ENCODE data around the gene KRT6A. TPM values are rescaled to one million over a fixed set of nuclear protein-coding genes. Genes with fewer than 3 reads are reported as not detected.
"Not testable (repeated sequence)": the region's sequence is repeated elsewhere in the genome, so short reads cannot be mapped to it uniquely, and the experiment has no call there.

Gene KRT6A
- polyA plus RNA-seq, 5 donors = 0.20 TPM; not detected in 4

DNA sequence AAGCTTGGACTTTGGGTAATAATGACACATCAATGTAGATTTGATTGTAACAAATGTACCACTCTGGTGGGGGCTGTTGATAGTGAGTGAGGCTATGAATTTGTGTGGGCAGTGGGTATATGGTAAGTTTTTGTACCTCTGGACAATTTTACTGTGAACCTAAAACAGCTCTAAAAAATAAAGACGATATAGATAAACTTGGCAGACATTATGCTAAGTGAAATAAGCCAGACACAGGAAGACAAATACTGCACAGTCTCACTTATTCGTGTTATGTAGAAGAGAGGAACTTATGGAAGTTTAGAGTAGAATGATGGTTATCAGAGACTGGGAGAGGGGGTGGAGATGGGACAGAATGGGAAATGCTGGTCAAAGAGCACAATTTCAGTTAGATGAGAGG is 28.2 kb downstream of the KRT6A start:
- no peak for DNase-seq

DNA sequence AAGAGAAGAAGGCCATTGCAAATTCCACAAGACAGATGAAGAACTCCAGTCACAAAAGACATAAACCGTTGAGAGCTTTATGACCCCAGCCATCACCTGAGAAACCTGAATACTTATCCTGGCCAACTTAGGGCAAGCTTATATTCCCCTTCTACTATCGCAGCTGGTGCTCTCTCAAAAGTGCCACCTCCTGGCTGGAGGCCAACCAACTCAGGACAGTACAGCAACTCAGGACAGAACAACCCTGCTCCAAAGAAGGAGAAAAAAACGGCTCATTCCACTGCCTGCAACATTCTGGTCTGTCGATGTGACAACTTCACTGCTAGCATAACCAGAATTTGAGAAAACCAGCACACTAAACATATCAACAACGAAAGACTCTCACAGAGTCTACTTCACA is 31.4 kb downstream of the KRT6A start:
- no peak for DNase-seq

DNA sequence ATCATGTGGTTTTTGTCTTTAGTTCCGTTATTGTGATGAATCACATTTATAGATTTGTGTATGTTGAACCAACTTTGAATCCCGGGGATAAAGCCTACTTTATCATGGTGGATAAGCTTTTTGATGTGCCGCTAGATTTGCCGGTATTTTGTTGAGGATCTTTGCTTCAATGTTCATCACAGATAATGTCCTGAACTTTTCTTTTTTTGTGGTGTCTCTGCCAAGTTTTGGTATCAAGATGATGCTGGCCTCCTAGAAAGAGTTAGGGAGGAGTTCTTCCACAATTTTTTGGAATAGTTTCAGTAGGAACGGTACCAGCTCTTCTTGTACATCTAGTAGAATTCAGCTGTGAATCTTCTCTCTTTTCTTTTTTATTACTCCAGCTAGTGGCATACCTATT is 34.2 kb downstream of the KRT6A start:
- DNase-seq = no peak

DNA sequence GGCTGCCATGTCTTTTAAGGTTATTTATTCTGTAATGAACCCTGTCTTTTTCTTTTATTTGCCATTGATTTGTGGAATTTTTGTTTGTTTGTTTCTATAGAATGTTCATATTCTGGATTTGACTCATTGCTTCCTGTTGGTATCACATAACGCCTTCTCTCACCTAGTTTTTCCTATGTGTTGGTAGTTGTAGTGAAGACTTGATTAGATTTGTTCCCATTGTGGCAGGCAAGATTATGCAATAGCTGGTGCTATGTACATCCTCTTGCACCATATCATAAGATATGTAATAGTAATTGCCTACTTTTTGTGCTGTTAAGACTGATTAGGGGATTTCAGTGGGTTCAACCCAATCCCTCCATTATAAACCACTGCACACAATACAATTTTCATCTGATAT is 37.2 kb downstream of the KRT6A start:
- no peak for DNase-seq

DNA sequence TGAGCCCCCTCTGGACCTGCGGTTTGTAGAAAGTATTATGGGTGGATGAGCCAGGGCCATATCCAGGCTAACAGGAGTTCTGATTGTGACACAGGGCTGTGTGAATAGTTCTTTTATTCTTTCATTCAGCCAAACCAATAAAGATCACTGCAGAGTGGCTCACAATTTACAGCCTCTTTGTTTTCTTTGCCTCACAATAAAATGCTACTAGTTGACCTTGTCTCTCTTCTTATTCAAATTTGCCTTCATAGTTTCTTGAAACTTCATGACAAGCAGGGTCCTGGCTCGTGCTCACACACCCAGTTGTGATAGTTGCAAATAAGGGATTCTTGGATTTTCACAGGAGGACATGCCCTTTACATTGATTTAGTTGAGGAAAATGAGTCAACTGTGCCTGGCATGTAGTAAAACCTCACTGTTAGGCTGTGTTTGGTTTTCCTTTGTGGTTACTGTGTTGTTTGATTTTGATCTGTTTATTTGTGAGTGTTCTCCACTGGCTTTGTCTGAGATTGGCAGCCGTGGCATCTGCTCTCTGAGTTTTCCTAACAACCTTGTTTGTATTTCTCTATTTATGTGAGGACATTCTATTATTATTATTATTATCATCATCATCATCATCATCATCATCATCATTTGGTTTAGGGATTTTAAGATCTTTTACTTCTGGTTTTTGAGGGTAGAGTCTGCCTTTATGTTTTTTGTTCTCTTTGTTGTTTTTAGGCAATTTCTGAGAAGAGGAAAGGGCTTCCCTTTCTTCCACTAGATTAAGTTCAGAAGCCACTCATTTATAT is 38.5 kb downstream of the KRT6A start:
- no peak for DNase-seq

DNA sequence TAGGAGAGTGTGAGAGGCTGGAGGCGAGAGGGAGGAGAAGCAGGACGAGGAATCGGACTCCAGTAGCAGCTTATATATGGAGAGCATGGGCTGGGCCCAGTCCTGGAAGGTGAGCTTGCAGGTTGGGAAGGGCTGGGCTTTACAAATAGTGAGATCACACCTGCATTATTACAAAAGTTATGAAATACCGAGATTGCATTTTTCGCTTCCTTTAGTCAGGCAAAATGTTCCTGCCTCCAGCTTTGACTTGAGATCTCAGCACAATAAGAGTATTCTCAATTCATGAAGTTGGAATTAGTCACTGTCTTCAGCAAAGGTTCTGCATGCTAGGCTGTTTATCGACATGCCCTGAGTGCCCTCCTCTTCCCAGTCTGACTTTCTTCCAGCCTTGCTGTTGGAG is 41.0 kb downstream of the KRT6A start, which contains the start of gene KRT6B:
Gene KRT6B, minus strand, starts transcription at position 46 of the 400 bp plus-strand sequence. CDS start 68 bp downstream, outside the sequence.
- DNase-seq = no peak

DNA sequence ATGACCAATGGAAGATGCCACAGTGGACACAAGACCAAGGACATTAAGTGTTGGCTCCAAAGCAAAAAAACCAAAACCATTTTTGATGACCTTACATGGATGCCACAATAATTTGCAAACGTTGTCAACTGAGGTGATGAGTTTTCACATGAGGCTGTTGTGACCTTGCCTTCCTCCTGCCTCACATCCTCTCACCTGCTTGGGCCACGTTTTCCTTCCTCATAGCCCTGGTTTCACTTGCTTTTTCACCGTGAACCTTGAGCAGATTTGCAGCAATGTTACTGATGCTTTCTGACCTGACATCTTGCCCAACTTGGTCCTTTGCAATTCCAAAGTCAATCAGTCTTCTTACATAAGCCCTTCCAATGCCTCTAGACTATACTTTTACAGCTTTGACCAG is 44.8 kb downstream of the KRT6A start:
- no peak for DNase-seq

DNA sequence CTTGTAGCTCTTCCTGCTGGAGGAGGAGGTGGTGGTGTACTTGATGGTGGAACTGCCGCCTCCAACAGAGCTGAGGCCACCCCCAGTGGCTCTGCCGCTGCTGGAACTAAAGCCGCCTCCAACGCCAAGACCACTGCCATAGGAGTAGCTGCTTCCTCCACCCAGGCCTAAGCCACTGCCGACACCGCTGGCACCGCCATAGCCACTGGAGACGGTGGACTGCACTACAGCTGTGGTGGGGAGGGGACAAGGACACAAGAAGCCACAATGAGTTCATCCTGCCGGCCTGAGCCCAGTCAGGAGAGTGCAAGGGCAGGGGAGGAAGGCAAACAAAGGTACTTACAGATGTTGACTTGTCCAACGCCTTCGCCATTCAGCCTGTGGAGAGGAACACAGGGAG is 45.9 kb downstream of the KRT6A start:
- DNase-seq = not testable (repeated sequence)

DNA sequence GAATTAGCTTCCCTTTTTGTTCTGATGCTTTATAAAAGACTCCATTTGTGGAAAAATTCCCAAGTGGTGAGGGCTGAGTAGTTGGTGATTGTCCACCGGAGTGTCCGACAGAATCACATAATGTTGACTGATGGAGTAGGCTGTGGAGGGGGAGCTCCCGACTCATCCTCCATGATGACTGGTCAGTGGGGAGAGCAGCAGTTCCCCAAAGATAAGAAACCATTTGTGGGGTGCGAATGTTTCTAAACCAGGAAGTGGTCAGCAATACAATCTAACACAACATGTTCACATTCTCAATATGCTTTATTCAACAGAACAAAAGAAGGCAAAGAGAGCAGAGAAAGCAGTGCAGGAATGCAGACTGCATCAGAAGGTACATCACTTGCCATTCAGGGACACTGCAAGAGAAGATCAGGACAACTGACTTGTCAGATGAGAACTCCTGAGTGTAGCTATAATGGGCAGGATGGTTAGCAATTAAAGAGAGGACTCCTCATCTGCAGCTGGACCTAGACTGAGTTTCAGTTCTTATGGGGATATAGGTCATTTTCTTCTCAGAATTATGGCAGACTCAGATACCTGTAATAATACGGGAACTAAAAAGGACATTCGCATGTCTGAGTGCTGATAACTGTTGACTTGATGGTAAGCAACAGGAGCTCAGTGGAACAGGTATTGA is 46.6 kb downstream of the KRT6A start:
- DNase-seq = no peak

DNA sequence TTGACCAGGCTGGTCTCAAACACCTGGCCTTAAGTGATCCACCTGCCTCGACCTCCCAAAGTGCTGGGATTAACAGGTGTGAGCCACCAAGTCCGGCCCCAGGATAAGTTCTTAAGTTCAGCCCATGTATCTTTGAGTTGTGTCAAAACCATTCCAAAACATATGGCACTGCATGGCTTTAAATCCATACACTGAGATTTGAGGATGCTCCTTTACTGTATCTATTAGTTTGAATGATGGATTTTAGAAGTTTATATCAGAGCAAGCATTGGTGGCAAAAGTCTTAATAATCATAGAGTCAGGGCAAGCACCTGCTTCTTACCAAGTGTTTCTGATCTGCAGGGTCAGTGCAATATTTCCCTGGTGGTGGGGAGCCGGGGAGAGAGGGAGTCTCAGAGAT is 47.2 kb downstream of the KRT6A start:
- no peak for DNase-seq

DNA sequence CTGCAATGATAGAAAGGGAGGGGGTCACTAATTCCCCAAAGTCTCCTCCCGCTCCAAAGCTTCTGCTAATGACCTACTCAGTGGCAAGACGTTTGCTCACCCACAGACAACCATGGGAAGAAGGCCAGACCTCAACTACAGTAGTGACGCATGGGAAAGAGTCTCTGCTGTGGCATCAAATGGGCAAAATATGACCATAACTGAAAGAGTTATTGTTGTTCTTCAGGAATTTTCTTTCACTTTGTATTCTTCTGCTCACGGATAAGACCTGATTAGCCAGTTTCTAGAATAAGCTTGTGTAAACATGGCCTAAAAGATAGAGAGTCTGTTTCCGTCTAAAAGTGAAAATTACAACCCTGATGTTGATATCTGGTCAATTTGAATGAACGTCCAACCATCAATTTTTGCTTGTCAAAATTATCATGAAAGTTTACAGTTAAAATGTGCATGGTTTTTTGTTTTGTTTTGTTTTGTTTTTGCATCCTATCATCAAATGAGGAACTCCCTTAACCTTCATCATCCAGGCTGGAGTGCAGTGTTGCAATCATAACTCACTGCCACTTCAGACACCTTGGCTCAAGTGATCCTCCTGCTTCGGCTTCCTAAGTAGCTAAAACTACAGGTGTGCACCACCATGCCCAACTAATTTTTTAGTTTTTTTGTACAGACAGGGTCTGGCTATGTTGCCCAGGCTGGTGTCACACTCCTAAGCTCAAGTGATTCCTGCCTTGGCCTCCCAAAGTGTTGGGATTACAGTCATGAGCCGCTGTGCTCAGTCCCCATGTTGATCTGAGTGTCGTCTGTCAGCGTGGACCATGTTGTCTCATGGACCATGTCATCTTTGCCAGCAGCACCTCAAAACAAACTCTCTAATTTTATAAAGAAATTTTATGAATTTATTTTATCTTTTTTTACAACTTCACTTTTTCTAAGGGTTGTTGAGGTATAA is 48.1 kb downstream of the KRT6A start:
- no peak for DNase-seq

DNA sequence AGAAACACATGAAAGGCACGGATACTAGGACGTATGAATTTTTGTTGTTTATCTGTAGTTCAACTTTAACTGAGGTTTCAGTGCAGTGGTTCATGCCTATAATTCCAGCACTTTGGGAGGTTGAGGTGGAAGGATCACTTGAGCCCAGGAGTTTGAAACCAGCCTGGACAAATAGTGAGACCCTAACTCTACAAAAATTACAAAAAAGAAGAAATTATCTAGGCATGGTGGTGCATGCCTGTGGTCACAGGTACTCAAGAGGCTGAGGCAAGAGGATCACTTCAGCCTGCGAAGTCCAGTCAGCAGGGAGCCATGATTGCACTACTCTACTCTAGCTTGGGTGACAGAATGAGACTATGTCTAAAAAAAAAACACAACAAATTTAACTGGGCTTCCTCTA is 49.1 kb downstream of the KRT6A start:
- no peak for DNase-seq

DNA sequence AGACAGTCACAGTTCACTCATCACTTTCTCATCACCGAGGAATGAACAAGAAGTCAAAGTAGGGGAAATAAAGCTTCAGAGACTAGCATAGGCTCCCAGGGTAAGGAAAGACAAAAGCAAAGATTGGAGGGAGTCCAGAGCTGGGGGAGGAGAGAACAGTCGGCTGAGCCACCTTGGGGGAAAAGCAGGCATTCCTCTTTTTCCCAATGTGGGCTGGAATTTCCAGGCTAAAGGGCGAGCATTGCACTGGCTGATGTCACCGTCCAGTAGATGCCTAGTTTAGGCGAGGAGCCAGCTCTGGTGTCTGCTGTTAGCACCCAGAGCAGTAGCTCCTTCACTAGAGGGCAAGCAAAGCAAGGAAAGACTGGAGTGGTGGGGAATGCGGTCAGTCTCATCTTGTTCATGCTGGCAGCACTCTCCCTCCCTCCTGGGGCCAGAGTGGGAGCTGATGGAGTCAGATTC is 50.4 kb downstream of the KRT6A start:
- DNase-seq = no peak

DNA sequence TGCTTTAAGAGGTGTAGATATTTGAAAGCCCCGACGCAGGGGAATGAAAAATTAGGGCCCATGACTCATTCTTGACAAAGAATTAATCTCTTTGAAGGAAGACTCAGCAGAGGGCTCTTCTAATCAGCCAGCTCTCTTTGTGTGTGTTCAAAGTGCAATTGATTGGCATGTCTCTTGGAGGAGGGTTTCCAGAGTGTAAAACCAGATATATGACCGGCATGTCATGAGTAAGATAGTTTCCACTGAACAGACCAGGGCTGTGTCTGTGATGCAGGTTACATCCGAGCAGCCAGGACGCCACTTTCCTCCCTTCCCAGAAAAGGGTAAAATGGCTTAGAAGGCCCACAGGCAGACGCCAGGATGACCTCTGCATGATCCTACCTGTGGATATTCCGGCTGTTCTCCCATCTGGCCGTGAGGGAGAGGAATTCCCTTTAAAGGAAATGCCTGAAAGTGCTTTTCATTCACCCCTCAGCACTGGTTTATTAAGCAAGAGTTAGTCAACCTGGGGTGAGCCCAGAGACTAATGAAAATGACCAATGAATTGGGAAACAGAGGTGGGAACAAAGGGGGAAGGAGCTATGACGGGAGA is 51.6 kb downstream of the KRT6A start:
- no peak for DNase-seq

DNA sequence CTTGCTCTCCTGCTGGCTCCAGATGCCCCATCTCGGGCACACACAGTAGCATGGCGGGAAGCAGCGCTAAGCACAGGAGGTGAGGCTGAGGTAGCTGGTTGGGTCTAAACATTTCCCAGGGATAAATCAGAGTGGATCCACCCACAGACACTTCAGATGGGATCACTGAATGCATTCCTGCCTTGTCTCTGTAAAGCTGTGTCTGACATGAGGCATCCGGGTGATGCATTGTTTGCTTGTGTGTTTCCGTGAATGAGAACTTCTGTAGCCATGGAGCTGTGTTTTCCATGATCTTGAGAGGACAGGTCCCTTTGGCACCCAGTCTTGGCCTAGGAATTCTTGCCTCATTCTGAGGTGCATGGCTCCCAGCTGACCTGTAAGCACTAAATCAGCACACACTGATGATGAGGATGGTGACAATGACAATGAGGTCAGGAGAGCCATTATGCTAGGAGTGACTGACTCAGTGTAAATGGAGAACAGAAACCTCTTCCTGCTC is 52.2 kb downstream of the KRT6A start:
- no peak for DNase-seq

DNA sequence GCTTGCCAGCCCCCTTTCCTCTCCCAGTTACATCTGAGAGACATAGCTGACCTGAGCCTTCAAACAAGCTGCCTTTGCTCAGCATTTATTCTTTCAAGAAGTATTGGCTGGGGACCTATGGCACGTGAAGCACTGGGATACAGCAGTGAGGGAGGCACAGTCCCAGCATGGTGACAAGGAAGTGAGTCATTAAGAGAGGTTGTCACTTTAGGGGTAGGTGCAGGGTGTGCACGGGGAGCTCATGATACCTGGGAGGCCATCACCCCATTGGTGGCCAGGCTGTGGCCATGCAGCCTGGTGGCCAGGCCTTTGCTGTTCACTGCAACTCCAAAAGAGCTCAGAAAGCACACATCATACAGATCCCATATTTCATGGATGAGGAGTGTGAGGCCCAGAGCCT is 53.2 kb downstream of the KRT6A start:
- DNase-seq = no peak

DNA sequence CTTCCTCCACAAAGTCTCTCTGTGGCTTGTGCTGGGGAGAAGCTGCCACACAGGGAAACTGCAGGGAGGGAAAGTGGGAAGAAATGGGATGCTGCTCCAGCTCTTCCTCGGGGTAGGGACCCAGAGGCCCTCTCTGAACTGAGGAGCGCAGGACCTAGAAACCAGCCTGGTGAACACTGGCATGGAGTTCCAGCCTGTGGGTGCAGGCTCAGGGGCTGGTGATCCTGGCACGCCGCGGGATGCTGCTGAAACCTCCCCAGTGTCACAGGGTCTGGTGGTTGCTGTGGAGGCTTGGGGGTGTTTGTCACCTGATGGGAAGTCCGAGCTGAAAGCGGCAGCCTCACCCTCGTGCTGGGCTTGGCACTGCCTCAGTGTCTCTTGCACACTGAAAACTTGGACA is 53.6 kb downstream of the KRT6A start:
- DNase-seq = no peak

DNA sequence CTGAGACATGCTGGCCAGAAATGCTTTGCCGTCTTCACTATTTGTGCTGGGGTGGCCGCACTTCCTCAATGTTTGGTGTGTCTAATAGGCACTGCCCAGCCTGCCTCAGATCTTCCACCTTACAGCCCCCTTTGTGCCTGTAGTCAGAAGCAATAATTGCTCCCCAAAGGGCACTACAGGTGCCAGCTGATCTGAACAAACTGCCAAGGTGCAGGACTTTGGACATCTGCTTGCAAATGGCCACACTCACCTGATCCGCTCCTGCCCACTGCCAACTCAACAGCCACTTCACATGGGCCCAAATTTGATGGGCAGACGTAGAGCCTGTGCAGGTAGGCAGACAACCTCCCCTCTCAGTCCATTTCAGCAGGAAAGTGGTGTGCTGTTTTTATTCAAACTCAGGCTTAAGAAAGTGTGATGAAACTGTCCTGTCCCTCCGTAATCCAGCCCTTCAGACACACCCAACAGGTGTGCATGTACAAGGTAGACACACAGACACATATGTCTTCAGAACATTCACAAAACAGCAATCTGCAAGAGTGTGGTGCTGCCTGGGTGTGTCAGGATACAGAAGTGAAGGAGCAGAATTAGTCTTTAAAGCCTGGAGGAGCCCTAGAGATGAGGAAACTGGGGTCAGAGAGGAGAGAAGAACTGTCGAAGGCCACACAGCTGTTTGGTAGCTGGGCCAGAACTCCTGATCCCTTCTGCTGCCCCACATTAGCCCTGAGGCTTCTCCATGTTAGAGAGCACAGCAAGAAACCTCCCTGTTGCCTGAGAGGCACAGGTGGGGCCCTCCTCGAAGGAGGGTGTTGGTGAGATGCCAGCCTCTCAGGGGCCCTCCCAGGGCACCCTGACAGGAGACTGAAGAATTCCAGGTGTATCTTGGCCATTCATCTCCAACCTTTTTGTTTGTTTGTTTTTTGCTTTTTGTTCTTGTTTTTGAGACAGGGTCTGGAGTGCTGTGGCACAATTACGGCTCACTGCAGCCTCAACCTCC is 54.5 kb downstream of the KRT6A start:
- DNase-seq = no peak

DNA sequence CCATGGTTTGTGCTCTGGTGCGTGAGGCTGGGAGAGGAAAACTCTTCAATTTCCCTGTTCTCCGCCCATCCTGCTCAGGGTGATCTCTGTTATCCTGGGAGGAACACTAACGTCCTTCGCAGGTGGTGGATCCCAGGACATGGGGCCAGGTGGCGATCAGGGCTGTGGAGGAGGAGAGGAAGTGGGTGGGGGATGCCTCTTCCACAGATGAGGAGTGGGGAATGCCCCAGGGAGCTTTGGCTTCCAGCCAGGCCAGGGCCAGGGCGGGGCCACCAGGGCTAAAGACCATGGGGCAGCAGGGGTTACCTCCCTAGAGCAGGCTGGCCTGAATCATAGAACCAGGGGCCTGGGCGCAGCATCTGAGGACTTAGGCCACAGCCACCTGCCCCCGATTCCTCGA is 55.5 kb downstream of the KRT6A start:
- no peak for DNase-seq
